Measurements from ENCODE around the gene NCOA7. TPM values are rescaled to one million over a fixed set of nuclear protein-coding genes. Genes with fewer than 3 reads are reported as not detected.

NCOA7 gene
- total and polyA plus RNA-seq, 8 donors = 7.4 to 66.7 (median 14.1) TPM

- Histone ChIP-seq H3K27me3 (no peaks in the 10 kb centered on the region), H3K27ac (no peak overlapping the region), H3K4me1 (peaks cover 0 to 6% (median 0%) of the 10 kb centered on the region in 3 donors), H3K9me3 (no peaks in the 10 kb centered on the region), H3K4me3 (no peak overlapping the region), H3K36me3 (no peaks in the 10 kb centered on the region)
- no peak for TF ChIP-seq CTCF (IDR thresholded peaks at IDR 0.05)
- 46 to 65% methylated on average over 1 of the region's 1 CpG for WGBS, 2 donors
- intact Hi-C loops (cut with DNase I) = no loop called here
- peak in 1 of 4 donors; percentile 34 for ATAC-seq
- no peak for DNase-seq
- FAIRE-seq = no peak
Observed at GRCh38 chr6:125853756-125854155, 63.0 kb downstream of the NCOA7 start.

GRCh38 chr6:125854355-125854754 is 63.6 kb downstream of the NCOA7 start:
- no peaks in the 10 kb centered on the region for H3K27me3 ChIP-seq
- intact Hi-C loops (cut with DNase I) = no loop called here
- no peak overlapping the region for H3K4me3 ChIP-seq
- no peaks in the 10 kb centered on the region for H3K9me3 ChIP-seq
- no peak for TF ChIP-seq CTCF (IDR thresholded peaks at IDR 0.05)
- ATAC-seq (no peak), FAIRE-seq (no peak), DNase-seq (no peak)
- no peaks in the 10 kb centered on the region for H3K36me3 ChIP-seq
- peaks cover 0 to 6% (median 0%) of the 10 kb centered on the region in 3 donors for H3K4me1 ChIP-seq
- no peak overlapping the region for H3K27ac ChIP-seq

GRCh38 chr6:125855783-125856182 is 65.0 kb downstream of the NCOA7 start:
- H3K9me3 ChIP-seq = no peaks in the 10 kb centered on the region
- WGBS, 2 donors = 96 to 97% methylated on average over 6 of the region's 6 CpGs
- H3K36me3 ChIP-seq = no peaks in the 10 kb centered on the region
- no peak for ATAC-seq
- H3K4me1 ChIP-seq = peaks cover 0 to 6% (median 0%) of the 10 kb centered on the region in 3 donors
- intact Hi-C loops (cut with DNase I) = no loop called here
- no peaks in the 10 kb centered on the region for H3K27me3 ChIP-seq
- no peak for DNase-seq
- no peak for FAIRE-seq
- no peak for TF ChIP-seq CTCF (IDR thresholded peaks at IDR 0.05)
- H3K27ac ChIP-seq = no peak overlapping the region
- H3K4me3 ChIP-seq = no peak overlapping the region

- H3K4me3 ChIP-seq = no peak overlapping the region
- WGBS, 2 donors = 78 to 84% methylated on average over 6 of the region's 6 CpGs
- ATAC-seq (no peak), FAIRE-seq (no peak), DNase-seq (no peak)
- no peak overlapping the region for H3K27ac ChIP-seq
- TF ChIP-seq CTCF (IDR thresholded peaks at IDR 0.05) = no peak
- no peaks in the 10 kb centered on the region for H3K9me3 ChIP-seq
- no peaks in the 10 kb centered on the region for H3K36me3 ChIP-seq
- intact Hi-C loops (cut with DNase I) = no loop called here
- peaks cover 0 to 6% (median 0%) of the 10 kb centered on the region in 3 donors for H3K4me1 ChIP-seq
- H3K27me3 ChIP-seq = no peaks in the 10 kb centered on the region
Observed at GRCh38 chr6:125857846-125858245, 67.1 kb downstream of the NCOA7 start.

GRCh38 chr6:125858427-125859320 is 67.9 kb downstream of the NCOA7 start:
- Histone ChIP-seq H3K4me3 (no peak overlapping the region), H3K4me1 (no peaks in the 10 kb centered on the region), H3K36me3 (no peaks in the 10 kb centered on the region), H3K9me3 (no peaks in the 10 kb centered on the region), H3K27ac (no peak overlapping the region), H3K27me3 (no peaks in the 10 kb centered on the region)
- ATAC-seq (peak; percentile 56 to 99 (median 95)), DNase-seq (peak in 4 of 6 donors; percentile 33 to 60 (median 44)), FAIRE-seq (no peak)
- intact Hi-C loops (cut with DNase I) = no loop called here
- TF ChIP-seq CTCF (IDR thresholded peaks at IDR 0.05) = peak; percentile 14 to 55 (median 32)
- 37 to 42% methylated on average over 7 of the region's 7 CpGs for WGBS, 2 donors

All from pancreas (tissue), 10 donors.